ENCODE data around the gene GRM1.

GRM1 gene

DNA sequence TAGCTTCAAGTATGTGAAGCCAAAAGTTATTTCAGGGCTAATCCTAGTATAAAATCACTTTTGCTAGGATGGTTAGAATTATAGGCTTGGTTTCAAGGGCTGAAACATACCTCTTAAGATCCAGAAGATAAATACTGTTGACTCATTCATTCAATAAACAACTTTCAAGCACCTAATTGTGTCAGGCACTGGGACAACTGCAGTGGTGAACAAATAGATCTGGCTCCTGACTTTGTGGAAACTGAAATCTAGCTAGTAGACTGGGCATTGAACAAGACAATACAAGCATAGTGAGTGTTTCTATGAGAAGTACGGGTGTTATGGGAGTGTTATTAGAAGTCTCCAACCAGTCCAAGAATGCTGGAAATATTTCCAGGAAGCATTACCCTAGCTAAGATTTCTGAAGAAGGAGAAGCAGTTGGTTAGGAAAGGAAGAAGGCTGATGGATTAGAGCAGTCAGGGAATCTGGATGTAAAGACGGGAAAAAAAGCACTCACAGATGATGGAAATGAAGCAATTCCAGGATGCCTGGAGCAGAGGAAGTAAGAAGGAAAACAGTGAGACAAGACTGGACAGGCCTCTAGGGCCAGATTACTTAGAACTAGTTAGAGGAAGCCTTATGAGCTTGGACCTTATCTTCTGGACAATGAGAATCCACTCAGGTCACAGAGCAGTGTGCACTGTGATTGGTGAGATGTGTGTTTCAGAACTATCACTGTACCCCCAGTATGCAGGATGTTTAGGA lies 382.2 kb downstream of the GRM1 start:
- H3K27me3 ChIP-seq (ENCODE audit: insufficient read depth, poor library complexity, severe bottlenecking) = no peaks in the 10 kb centered on the region
- no peak for DNase-seq (ENCODE audit: low read depth in 1 of 2, low spot score in 1 of 2)
- TF ChIP-seq POLR2AphosphoS5 (IDR thresholded peaks at IDR 0.05; ENCODE audit: low read depth) (no peak), GABPA (IDR thresholded peaks at IDR 0.05; ENCODE audit: low read depth) (no peak), SPI1 (IDR thresholded peaks at IDR 0.05; ENCODE audit: borderline replicate concordance, low read depth) (no peak)
- TF ChIP-seq, protein P1, sequence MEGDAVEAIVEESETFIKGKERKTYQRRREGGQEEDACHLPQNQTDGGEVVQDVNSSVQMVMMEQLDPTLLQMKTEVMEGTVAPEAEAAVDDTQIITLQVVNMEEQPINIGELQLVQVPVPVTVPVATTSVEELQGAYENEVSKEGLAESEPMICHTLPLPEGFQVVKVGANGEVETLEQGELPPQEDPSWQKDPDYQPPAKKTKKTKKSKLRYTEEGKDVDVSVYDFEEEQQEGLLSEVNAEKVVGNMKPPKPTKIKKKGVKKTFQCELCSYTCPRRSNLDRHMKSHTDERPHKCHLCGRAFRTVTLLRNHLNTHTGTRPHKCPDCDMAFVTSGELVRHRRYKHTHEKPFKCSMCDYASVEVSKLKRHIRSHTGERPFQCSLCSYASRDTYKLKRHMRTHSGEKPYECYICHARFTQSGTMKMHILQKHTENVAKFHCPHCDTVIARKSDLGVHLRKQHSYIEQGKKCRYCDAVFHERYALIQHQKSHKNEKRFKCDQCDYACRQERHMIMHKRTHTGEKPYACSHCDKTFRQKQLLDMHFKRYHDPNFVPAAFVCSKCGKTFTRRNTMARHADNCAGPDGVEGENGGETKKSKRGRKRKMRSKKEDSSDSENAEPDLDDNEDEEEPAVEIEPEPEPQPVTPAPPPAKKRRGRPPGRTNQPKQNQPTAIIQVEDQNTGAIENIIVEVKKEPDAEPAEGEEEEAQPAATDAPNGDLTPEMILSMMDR (IDR thresholded peaks at IDR 0.05; ENCODE audit: insufficient read depth, low read length) = no peak
- TF ChIP-seq, protein P2, sequence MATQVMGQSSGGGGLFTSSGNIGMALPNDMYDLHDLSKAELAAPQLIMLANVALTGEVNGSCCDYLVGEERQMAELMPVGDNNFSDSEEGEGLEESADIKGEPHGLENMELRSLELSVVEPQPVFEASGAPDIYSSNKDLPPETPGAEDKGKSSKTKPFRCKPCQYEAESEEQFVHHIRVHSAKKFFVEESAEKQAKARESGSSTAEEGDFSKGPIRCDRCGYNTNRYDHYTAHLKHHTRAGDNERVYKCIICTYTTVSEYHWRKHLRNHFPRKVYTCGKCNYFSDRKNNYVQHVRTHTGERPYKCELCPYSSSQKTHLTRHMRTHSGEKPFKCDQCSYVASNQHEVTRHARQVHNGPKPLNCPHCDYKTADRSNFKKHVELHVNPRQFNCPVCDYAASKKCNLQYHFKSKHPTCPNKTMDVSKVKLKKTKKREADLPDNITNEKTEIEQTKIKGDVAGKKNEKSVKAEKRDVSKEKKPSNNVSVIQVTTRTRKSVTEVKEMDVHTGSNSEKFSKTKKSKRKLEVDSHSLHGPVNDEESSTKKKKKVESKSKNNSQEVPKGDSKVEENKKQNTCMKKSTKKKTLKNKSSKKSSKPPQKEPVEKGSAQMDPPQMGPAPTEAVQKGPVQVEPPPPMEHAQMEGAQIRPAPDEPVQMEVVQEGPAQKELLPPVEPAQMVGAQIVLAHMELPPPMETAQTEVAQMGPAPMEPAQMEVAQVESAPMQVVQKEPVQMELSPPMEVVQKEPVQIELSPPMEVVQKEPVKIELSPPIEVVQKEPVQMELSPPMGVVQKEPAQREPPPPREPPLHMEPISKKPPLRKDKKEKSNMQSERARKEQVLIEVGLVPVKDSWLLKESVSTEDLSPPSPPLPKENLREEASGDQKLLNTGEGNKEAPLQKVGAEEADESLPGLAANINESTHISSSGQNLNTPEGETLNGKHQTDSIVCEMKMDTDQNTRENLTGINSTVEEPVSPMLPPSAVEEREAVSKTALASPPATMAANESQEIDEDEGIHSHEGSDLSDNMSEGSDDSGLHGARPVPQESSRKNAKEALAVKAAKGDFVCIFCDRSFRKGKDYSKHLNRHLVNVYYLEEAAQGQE (IDR thresholded peaks at IDR 0.05; ENCODE audit: insufficient replicate concordance, low read depth) = no peak
- H3K27ac ChIP-seq (replicated peaks) = no peak overlapping the region
- no peak overlapping the region for H3K4me3 ChIP-seq (replicated peaks; ENCODE audit: insufficient read depth, low read length)

DNA sequence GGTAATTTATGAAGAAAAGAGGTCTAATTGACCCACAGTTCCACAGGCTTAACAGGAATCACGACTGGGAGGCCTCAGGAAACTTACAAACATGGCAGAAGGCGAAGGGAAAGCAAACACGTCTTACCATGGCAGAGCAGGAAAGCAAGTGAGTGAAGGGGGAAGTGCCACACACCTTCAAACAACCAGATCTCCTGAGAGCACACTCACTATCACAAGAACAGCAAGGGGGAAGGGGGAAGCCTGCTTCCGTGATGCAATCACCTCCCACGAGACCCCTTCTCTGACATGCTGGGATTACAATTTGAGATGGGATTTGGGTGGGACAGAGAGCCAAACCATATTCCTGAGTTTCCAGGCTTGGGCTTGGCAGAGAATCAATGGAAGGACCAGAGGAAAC lies 390.7 kb downstream of the GRM1 start:
- DNase-seq (ENCODE audit: low read depth in 1 of 2, low spot score in 1 of 2) = no peak

DNA sequence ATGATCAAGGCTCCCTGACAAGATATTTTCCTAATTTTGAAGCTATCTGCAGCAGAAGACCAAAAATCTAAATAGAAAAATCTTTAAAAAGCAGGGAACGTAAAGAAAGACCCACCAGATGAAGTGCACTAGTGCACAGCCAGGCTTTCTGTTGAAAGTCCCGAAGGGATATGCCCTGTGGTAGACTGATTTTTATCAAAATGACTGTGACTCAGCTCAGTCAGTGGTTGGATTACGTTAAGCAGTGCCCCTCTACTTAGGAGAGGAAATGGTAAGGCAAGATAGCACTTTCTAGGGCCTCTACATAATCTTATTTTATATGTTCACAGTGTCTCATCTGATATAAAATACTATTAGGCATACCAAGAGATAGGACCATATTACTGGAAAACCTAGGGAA lies 391.4 kb downstream of the GRM1 start:
- H3K27me3 ChIP-seq (ENCODE audit: insufficient read depth, poor library complexity, severe bottlenecking) = no peaks in the 10 kb centered on the region

More for the DNA sequence above, 390.7 kb downstream of the GRM1 start:
- H3K27me3 ChIP-seq (ENCODE audit: insufficient read depth, poor library complexity, severe bottlenecking) = no peaks in the 10 kb centered on the region
- H3K27ac ChIP-seq (replicated peaks) = no peak overlapping the region
- no peak overlapping the region for H3K4me3 ChIP-seq (replicated peaks; ENCODE audit: insufficient read depth, low read length)
- TF ChIP-seq POLR2AphosphoS5 (IDR thresholded peaks at IDR 0.05; ENCODE audit: low read depth) (no peak), GABPA (IDR thresholded peaks at IDR 0.05; ENCODE audit: low read depth) (no peak), SPI1 (IDR thresholded peaks at IDR 0.05; ENCODE audit: borderline replicate concordance, low read depth) (no peak)
- TF ChIP-seq, protein P2 (IDR thresholded peaks at IDR 0.05; ENCODE audit: insufficient replicate concordance, low read depth) = no peak
- TF ChIP-seq, protein P1 (IDR thresholded peaks at IDR 0.05; ENCODE audit: insufficient read depth, low read length) = no peak

More for the DNA sequence above, 391.4 kb downstream of the GRM1 start:
- TF ChIP-seq, protein P2 (IDR thresholded peaks at IDR 0.05; ENCODE audit: insufficient replicate concordance, low read depth) = no peak
- TF ChIP-seq GABPA (IDR thresholded peaks at IDR 0.05; ENCODE audit: low read depth) = no peak
- TF ChIP-seq, protein P1 (IDR thresholded peaks at IDR 0.05; ENCODE audit: insufficient read depth, low read length) = no peak
- Histone ChIP-seq H3K27ac (replicated peaks) (no peak overlapping the region), H3K4me3 (replicated peaks; ENCODE audit: insufficient read depth, low read length) (no peak overlapping the region)
- no peak for DNase-seq (ENCODE audit: low read depth in 1 of 2, low spot score in 1 of 2)

All from HL-60 (cell line).